Measurements from ENCODE around the gene VWA3B. TPM values are rescaled to one million over a fixed set of nuclear protein-coding genes. Genes with fewer than 3 reads are reported as not detected.

VWA3B gene
- total RNA-seq, 1 donor from 2014 or later = not detected

- DNase-seq (ENCODE audit: low spot score in 2 of 2) = no peak
- no peaks in the 10 kb centered on the region for H3K27me3 ChIP-seq
- no peak overlapping the region for H3K27ac ChIP-seq
- H3K4me1 ChIP-seq = no peaks in the 10 kb centered on the region
- H3K36me3 ChIP-seq = no peaks in the 10 kb centered on the region
- H3K4me3 ChIP-seq = no peak overlapping the region
- intact Hi-C loops (cut with DNase I) = no loop called here
- no peak for TF ChIP-seq CTCF (IDR thresholded peaks at IDR 0.05)
- H3K9me3 ChIP-seq = no peaks in the 10 kb centered on the region
Measured at GRCh38 chr2:98177986-98178385, 91.0 kb downstream of the VWA3B start.

- Histone ChIP-seq H3K4me1 (no peaks in the 10 kb centered on the region), H3K27me3 (no peaks in the 10 kb centered on the region), H3K4me3 (no peak overlapping the region), H3K36me3 (no peaks in the 10 kb centered on the region), H3K27ac (no peak overlapping the region), H3K9me3 (no peaks in the 10 kb centered on the region)
- intact Hi-C loops (cut with DNase I) = no loop called here
- no peak for DNase-seq (ENCODE audit: low spot score in 2 of 2)
- no peak for TF ChIP-seq CTCF (IDR thresholded peaks at IDR 0.05)
Measured at GRCh38 chr2:98180456-98180855, 93.5 kb downstream of the VWA3B start.

- Histone ChIP-seq H3K9me3 (no peaks in the 10 kb centered on the region), H3K36me3 (no peaks in the 10 kb centered on the region), H3K4me1 (no peaks in the 10 kb centered on the region), H3K4me3 (no peak overlapping the region), H3K27ac (no peak overlapping the region), H3K27me3 (no peaks in the 10 kb centered on the region)
- TF ChIP-seq CTCF (IDR thresholded peaks at IDR 0.05) = no peak
- intact Hi-C loops (cut with DNase I) = no loop called here
- DNase-seq (ENCODE audit: low spot score in 2 of 2) = no peak
Measured at GRCh38 chr2:98181346-98181745, 94.4 kb downstream of the VWA3B start.

GRCh38 chr2:98185801-98186200 lies 98.8 kb downstream of the VWA3B start:
- H3K27ac ChIP-seq = no peak overlapping the region
- no peaks in the 10 kb centered on the region for H3K9me3 ChIP-seq
- no peaks in the 10 kb centered on the region for H3K4me1 ChIP-seq
- no peak for TF ChIP-seq CTCF (IDR thresholded peaks at IDR 0.05)
- intact Hi-C loops (cut with DNase I) = no loop called here
- H3K4me3 ChIP-seq = no peak overlapping the region
- H3K27me3 ChIP-seq = no peaks in the 10 kb centered on the region
- DNase-seq (ENCODE audit: low spot score in 2 of 2) = no peak
- no peaks in the 10 kb centered on the region for H3K36me3 ChIP-seq

- Histone ChIP-seq H3K4me1 (peaks cover 0 to 4% of the 10 kb centered on the region in 2 donors), H3K27me3 (no peaks in the 10 kb centered on the region), H3K9me3 (no peaks in the 10 kb centered on the region), H3K4me3 (no peak overlapping the region), H3K27ac (no peak overlapping the region), H3K36me3 (no peaks in the 10 kb centered on the region)
- TF ChIP-seq CTCF (IDR thresholded peaks at IDR 0.05) = no peak
- intact Hi-C loops (cut with DNase I) = no loop called here
- DNase-seq (ENCODE audit: low spot score in 2 of 2) = no peak
Measured at GRCh38 chr2:98187194-98187593, 100.2 kb downstream of the VWA3B start.

- TF ChIP-seq CTCF (IDR thresholded peaks at IDR 0.05) = no peak
- no peaks in the 10 kb centered on the region for H3K27me3 ChIP-seq
- intact Hi-C loops (cut with DNase I) = no loop called here
- H3K4me3 ChIP-seq = no peak overlapping the region
- H3K27ac ChIP-seq = no peak overlapping the region
- H3K4me1 ChIP-seq = peaks cover 0 to 4% of the 10 kb centered on the region in 2 donors
- no peaks in the 10 kb centered on the region for H3K36me3 ChIP-seq
- DNase-seq (ENCODE audit: low spot score in 2 of 2) = no peak
- H3K9me3 ChIP-seq = no peaks in the 10 kb centered on the region
Measured at GRCh38 chr2:98188351-98189046, 101.5 kb downstream of the VWA3B start.

Data from ascending aorta (tissue), 2 donors.